ENCODE measurements around the gene FGR. TPM values are rescaled to one million over a fixed set of nuclear protein-coding genes. Genes with fewer than 3 reads are reported as not detected.

Gene FGR
- polyA plus RNA-seq, 3 donors, result 371 to 1,340 (median 571) TPM

GRCh38 chr1:27678747-27679146 is 43.8 kb upstream of the FGR start:
- no peak overlapping the region for H3K9ac ChIP-seq (ENCODE audit: insufficient read depth, low read length, poor library complexity, severe bottlenecking)
- H2AFZ ChIP-seq (ENCODE audit: insufficient read depth, low read depth, low read length, poor library complexity, severe bottlenecking), result no peak overlapping the region
- no peak overlapping the region for H3K27ac ChIP-seq (ENCODE audit: low read depth in 1 of 2, low read length in 2 of 2)
- no peak for TF ChIP-seq CTCF (IDR thresholded peaks at IDR 0.05)
- no peak overlapping the region for H3K4me3 ChIP-seq (replicated peaks in 1 of 3; ENCODE audit: low read depth in 2 of 3, low read length in 3 of 3)
- H3K27me3 ChIP-seq (ENCODE audit: control insufficient read depth in 2 of 2, insufficient read depth in 2 of 2, low read length in 2 of 2), result no peaks in the 10 kb centered on the region
- Mint-ChIP-seq H3K36me3 (peaks cover 0 to 7% of the 10 kb centered on the region in 2 donors), H3K4me3 (no peak overlapping the region), H3K27me3 (ENCODE audit: low read depth in 3 of 3) (no peaks in the 10 kb centered on the region), H3K4me1 (no peaks in the 10 kb centered on the region), H3K9me3 (peaks cover 20 to 38% (median 34%) of the 10 kb centered on the region in 7 donors), H3K27ac (no peak overlapping the region)
- H3K4me2 ChIP-seq (replicated peaks; ENCODE audit: extremely low read depth, low read length, poor library complexity, severe bottlenecking), result no peak overlapping the region
- H3K4me1 ChIP-seq (ENCODE audit: control insufficient read depth in 1 of 2, insufficient read depth in 2 of 2, low read length in 2 of 2), result no peaks in the 10 kb centered on the region
- no peak for DNase-seq
- no peaks in the 10 kb centered on the region for H3K79me2 ChIP-seq (ENCODE audit: insufficient read depth, low read length)
- H3K9me3 ChIP-seq (replicated peaks in 1 of 2; ENCODE audit: control insufficient read depth in 1 of 2, insufficient read depth in 1 of 2, low read length in 2 of 2), result peaks cover 25 to 26% of the 10 kb centered on the region in 2 donors
- intact Hi-C loops (cut with micrococcal nuclease), result loop anchor here in 1 of 2 donors (10.0 kb wide), 1 partner anchor 374 kb away; no protein-coding TSS in a partner anchor
- no peaks in the 10 kb centered on the region for H4K20me1 ChIP-seq (ENCODE audit: insufficient read depth, low read length)
- H3K36me3 ChIP-seq (replicated peaks in 1 of 2; ENCODE audit: control insufficient read depth in 1 of 2, insufficient read depth in 2 of 2, low read length in 2 of 2), result no peaks in the 10 kb centered on the region

DNA sequence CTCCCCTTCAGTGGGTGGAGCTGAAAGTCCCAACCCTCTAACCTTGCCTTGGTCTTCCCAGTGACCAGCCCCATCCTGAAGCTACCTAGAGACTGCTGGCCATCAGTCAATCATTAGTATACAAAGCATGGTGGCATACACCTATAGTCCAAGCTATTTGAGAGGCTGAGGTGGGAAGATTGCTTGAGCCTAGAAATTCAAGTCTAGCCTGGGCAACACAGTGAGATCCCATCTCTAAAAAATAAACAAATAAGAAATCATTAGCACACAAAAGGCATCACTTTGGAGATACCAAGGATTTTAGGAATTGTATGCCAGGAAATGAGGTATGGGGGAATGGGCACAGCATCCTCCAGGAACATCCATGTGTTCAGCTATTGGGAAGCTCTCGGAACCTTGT is 41.4 kb upstream of the FGR start:
- no peaks in the 10 kb centered on the region for H4K20me1 ChIP-seq (ENCODE audit: insufficient read depth, low read length)
- H3K9ac ChIP-seq (ENCODE audit: insufficient read depth, low read length, poor library complexity, severe bottlenecking), result no peak overlapping the region
- H3K36me3 ChIP-seq (replicated peaks in 1 of 2; ENCODE audit: control insufficient read depth in 1 of 2, insufficient read depth in 2 of 2, low read length in 2 of 2), result no peaks in the 10 kb centered on the region
- H3K27ac Mint-ChIP-seq, result no peak overlapping the region
- no peak for DNase-seq
- no peak overlapping the region for H2AFZ ChIP-seq (ENCODE audit: insufficient read depth, low read depth, low read length, poor library complexity, severe bottlenecking)
- H3K4me3 Mint-ChIP-seq, result no peak overlapping the region
- peaks cover 13 to 26% (median 24%) of the 10 kb centered on the region in 7 donors for H3K9me3 Mint-ChIP-seq
- no peaks in the 10 kb centered on the region for H3K27me3 ChIP-seq (ENCODE audit: control insufficient read depth in 2 of 2, insufficient read depth in 2 of 2, low read length in 2 of 2)
- intact Hi-C loops (cut with micrococcal nuclease), result loop anchor here in 1 of 2 donors (10.0 kb wide), 1 partner anchor 372 kb away; no protein-coding TSS in a partner anchor
- peaks cover 13 to 18% of the 10 kb centered on the region in 2 donors for H3K9me3 ChIP-seq (replicated peaks in 1 of 2; ENCODE audit: control insufficient read depth in 1 of 2, insufficient read depth in 1 of 2, low read length in 2 of 2)
- no peak overlapping the region for H3K4me2 ChIP-seq (replicated peaks; ENCODE audit: extremely low read depth, low read length, poor library complexity, severe bottlenecking)
- H3K27me3 Mint-ChIP-seq (ENCODE audit: low read depth in 3 of 3), result peaks cover 0 to 3% (median 0%) of the 10 kb centered on the region in 3 donors
- no peak overlapping the region for H3K4me3 ChIP-seq (replicated peaks in 1 of 3; ENCODE audit: low read depth in 2 of 3, low read length in 3 of 3)
- H3K4me1 ChIP-seq (ENCODE audit: control insufficient read depth in 1 of 2, insufficient read depth in 2 of 2, low read length in 2 of 2), result peaks cover 14 to 17% of the 10 kb centered on the region in 2 donors
- H3K79me2 ChIP-seq (ENCODE audit: insufficient read depth, low read length), result peaks cover 3% of the 10 kb centered on the region
- TF ChIP-seq CTCF (IDR thresholded peaks at IDR 0.05), result no peak
- no peak overlapping the region for H3K27ac ChIP-seq (ENCODE audit: low read depth in 1 of 2, low read length in 2 of 2)
- H3K36me3 Mint-ChIP-seq, result peaks cover 0 to 4% of the 10 kb centered on the region in 2 donors
- WGBS (ENCODE audit: insufficient coverage), result no CpG with 5 or more reads among the region's 1 CpG
- H3K4me1 Mint-ChIP-seq, result peaks cover 13% of the 10 kb centered on the region

All from CD14-positive monocyte (primary cell).